Measurements from ENCODE around the gene NOP53.
A peak's percentile ranks its signal among the peaks of the same experiment; 100 is the strongest.
"Not testable (repeated sequence)": the region's sequence is repeated elsewhere in the genome, so short reads cannot be mapped to it uniquely, and the experiment has no call there.

Gene NOP53

DNA sequence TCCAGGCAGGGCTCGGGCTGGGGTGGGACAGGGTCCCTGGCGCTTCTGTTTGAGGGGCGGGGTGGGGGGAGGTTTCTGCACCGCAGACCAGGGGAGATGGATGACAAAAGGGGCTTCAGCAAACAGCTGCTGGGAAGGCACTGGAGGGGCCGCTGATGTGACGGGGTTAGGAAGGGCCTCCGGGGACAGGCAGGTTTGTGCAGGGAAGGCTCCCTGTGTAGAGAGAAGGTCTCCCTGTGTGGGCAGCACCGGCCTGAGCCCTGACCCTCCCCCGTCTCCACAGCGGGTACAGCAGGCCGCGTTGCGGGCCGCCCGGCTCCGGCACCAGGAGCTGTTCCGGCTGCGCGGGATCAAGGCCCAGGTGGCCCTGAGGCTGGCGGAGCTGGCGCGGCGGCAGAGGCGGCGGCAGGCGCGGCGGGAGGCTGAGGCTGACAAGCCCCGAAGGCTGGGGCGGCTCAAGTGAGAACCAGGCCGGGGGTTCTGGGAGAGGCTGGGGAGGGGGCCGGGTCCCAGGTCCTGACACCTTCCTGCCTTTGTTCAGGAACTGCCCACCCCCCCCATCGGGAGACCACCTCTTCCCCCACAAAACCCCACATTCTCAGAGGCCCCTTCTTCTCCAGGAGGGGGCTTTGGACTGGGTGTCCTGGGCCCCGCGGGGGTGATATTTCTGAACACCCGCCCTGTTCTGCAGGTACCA is 9.9 kb downstream of the NOP53 start:
- no peak for DNase-seq

DNA sequence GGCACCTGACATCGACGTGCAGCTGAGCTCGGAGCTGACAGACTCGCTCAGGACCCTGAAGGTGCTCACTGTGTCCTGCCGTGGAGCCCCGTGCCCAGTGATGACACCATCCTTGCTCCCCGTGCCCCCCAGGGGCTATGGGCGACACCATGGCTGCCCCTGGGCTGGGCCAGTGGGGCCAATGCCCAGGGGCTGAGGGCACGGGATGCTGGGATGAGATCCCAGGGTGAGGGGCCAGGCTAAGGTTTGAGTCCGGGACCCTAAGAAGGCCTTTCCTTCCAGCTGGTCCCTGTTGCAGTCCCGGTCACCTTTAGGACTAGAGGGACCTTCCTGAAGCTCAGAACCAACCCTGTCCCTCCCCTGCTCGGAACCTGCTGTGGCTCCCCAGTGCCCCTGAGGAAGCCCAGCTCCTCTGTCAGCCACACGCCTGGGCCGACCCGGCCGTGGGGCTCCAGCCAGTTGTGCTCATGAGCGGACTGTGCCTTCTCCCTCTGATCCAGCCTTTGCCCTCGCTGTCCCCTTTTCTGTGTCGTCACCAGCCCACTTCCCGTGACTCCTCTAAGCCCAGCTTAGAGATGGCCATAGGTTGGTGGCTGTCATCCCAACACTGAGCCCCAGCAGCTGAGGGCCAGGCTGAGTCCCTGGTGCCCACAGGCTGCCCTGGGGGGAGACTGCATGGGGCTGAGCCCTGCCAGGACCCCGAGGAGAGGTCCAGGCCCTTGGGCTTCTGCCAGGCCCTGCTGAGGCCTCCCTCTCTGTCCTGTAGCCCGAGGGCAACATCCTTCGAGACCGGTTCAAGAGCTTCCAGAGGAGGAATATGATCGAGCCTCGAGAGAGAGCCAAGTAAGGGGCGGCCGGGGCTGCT is 10.6 kb downstream of the NOP53 start:
- DNase-seq, result no peak

DNA sequence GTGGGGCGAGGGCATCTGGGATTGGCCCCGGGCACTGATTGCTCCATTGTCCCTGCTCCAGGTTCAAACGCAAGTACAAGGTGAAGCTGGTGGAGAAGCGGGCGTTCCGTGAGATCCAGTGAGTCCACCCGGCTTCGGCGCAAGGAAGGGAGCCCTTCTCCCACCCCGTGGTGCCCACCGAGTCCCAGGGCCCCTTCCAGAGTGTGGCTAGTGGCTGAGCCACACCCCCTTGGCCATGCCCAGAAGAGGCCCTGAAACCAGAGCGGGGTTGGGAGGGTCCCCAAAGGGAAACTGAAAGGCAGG is 11.2 kb downstream of the NOP53 start:
- DNase-seq, result no peak

DNA sequence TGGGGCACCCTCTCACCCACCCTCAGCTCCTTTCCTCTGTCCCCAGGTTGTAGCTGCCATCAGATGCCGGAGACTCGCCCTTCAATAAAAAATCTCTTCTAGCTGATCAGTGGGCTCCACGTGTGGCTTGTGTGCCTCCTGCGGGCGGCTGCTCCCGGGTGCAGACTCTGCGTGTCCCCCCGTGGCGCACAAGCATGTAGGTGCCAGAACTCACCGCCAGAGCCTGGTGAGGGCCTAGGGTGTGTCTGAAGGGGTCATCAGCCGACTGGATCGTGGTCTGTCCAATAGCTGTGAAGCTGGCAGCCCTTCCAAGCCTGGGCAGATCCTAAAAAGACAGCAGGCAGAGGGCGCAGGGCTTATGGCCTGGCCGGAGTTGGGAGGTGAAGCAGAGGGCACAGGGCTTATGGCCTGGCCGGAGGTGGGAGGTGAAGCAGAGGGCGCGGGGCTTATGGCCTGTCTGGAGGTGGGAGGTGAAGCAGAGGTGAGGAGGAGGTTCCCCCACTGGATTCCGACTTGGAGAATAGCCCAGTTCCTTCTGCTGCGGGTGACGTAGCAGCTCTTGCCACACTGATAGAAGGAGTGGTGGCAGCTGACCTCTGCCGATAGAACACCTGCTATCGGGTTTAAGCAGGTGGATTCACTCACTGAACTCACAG is 11.7 kb downstream of the NOP53 start:
- no peak for DNase-seq

DNA sequence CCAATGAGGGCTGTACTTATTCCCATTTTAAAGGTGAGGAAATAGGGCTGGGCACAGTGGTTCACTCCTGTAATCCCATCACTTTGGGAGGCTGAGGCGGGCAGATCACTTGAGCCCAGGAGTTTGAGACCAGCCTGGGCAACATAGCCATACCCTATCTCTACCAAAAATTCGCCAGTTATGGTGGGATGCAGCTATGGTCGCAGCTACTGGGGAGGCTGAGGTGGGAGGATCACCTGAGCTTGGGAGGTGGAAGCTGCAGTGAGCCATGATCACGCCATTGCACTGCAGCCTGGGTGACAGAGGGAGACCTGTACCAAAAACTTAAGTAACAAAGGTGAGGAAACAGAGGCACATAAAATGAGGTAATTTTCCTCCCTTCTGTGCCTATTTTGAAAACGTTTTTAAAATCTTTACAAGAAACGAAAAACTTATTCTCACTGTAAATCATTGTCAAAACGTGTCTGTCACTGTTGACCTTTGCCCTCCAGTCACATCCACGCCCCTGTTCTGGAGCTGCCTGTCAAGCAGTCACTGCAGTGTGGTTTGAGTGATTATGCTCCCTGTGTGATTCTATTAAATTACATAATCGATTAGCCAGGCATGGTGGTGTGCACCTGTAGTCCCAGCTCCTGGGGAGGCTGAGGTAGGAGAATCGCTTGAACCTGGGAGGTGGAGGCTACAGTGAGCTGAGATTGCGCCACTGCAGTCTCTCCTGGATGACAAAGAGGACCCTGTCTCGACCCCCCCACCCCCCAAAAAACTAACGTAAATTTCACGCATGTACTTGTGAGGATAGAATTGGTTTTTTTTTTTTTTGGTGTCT is 12.5 kb downstream of the NOP53 start:
- no peak for DNase-seq

DNA sequence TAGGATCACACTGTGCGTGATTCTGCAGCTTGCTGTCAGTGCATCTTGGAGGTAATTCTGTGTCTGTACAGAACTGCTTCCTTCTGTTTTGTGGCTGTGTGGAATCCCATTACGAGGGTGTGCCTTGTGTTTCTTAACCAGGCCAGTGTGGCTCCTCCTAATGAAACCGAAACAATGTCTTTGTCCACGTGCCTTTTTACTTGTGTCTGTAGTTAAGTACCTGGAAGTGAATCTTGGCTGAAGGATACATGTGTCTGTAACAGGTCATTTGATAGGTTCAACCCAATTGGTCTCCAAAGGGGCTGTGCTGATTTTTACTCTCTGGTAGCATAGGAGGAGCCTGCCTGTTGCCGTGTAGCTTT is 13.1 kb downstream of the NOP53 start:
- no peak for DNase-seq

DNA sequence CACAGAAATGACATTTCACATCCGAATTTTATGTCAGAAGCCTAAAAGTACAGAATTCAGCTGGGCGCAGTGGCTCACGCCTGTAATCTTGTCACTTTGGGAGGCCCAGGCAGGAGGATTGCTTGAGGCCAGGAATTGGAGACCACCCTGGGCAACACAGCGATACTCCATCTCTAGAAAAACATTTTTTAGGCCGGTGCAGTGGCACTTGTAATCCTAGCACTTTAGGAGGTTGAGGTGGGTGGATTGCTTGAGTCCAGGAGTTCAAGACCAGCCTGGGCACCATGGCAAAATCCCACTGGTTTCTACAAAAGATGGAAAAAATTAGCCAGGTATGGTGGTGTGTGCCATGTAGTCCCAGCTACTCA is 15.3 kb downstream of the NOP53 start:
- DNase-seq, result no peak

DNA sequence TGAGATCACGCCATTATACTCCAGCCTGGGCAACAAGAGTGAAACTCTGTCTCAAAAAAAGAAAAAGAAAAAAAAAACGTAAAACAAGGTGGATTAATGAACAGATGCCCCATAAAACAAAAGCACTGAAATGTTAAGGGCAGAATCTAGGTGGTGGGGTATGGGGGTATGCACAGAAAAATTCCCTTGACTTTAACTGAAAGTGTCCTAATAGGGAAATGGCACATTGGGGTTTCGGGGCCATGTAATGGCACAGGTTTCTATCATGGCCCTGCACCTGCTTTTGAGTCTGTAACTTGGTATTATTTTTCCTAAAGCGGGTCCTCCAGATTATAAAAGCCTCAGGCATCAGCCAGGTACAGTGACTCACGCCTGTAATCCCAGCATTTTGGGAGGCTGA is 16.2 kb downstream of the NOP53 start:
- DNase-seq, result no peak

DNA sequence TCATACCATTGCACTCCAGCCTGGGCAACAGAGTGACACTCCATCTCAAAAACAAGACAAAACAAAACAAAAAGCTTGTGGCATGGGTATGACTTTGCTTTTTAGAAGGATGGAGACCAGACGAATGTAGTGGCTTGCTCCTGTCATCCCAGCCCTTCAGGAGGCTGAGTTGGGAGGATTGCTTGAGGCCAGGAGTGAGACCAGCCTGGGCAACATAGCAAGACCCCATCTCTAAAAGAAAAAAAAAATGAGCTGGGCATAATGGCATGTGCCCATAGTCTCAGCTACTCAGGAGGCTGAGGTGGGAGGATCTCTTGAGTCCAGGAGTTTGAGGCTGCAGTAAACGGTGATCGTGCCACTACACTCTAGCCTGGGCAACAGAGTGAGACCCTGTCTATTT is 16.8 kb downstream of the NOP53 start:
- DNase-seq, result no peak

DNA sequence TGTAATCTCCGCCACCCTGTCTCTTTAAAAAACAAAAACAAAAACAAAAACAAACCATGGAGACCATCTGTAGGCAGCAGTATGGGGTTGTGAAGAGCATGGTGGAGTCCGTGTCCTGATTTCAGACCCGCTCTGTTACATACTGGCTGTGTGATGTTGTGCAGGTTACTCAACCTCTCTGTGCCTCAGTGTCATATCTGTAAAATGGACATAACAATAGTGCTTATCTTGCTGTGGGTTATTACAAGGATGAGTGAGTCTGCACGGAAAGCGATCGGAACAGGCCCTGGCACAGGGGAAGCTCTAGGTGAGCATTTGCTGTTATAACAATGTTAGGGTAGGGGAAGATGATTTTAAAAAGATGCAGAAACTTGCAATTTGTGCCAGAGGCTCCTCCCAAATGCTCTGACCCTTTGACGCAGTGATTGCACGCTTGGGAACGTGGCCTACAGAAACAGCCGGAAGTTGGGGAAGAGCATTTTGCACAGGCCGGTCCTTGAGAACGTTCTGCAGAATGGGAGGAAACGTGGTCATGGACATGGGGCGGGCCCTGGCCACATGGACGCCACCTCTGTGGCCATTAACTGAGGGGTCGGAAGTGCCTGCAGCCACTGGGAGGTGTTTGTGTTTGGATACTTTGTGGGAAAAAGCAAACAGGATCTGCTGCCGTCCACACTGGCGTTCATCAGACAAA is 17.4 kb downstream of the NOP53 start:
- DNase-seq, result no peak

DNA sequence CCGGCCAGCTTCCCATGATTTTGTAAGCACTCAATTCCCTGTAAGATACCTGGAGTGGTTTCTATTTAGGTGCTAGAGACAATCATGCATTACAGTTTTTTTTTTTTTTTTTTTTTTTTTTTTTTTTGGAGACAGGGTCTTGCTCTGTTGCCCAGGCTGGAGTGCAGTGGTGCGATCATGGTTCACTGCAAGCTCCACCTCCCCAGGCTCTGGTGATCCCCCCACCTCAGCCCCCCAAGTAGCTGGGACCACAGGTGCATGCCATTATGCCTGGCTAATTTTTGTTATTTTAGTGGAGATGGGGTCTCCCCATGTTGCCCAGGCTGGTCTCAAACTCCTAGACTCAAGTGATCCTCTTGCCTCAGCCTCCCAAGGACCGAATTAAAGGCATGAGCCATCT is 19.4 kb downstream of the NOP53 start:
- DNase-seq, result not testable (repeated sequence)

DNA sequence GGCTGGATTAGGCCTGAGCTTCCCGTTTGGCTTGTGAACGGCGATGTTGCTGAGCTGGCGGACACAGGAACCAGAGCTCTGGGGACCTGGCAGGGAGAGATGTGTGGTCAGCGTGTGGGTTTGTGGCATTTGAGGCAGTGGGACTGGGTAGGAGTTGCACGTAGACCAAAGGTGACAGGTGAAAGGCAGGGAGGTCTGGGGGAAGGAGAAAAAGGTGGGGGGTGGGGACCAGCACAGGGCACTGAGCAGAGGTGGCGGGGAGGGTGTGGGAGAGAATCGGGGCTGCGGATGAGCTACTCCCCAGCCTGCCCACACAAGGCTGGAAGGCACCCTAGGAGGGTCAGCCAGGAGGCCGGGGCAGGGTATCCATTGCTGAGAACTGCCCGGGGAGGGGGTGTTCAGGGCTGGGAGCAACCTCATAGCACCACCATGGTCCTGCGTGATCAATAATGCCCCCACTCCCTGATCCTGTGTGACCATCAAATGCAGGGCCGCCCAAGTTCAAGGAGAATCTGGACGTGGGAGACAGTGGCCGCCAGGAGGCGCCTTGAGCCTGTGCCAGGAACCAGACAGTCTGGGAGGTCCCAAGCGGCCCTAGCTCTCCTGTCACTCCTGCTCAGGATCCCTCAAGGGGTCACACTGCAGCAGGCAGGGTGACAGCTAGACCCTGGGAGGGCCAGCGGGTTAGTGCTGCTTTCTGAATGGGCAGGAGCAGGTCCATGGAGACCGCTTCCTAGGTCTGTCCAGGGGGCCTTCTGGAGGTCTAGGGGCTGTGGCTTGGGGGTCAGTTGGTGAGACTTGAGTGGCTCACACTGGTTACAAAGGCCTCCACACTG is 20.4 kb downstream of the NOP53 start:
- peak; percentile 22 for DNase-seq

DNA sequence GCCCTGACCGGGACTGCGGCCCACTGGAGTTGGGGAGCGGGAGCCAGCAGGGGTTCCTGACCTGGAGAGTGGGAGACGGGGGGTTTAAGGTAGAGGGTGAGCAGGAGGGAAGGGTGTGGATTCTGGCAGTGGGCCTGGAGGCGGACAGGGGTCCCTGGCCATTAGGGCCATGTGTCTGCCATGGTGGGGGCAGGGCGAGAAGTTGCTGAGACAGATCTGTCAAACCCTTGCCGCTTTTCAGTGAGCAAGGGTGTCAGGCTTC is 20.9 kb downstream of the NOP53 start:
- DNase-seq, result no peak

DNA sequence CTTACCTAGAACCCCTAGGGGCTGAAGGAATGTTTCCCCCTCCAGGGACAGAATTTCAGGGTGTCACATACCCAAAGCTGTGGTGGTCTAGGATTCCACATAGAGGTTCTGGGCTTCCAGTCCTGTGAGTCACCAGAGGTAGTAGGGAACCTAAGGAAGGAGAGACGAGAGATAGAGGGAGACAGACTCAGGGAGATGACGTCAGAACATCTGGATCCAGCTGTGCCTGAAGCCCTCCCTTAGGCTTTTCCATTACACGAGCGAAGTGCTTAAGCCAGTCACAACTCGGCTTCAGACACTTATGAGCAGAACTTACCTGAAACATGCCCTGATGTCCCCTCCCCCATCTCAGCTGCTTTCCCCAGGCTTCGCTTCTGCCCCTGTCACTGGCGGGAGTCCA is 21.3 kb downstream of the NOP53 start:
- DNase-seq, result no peak

DNA sequence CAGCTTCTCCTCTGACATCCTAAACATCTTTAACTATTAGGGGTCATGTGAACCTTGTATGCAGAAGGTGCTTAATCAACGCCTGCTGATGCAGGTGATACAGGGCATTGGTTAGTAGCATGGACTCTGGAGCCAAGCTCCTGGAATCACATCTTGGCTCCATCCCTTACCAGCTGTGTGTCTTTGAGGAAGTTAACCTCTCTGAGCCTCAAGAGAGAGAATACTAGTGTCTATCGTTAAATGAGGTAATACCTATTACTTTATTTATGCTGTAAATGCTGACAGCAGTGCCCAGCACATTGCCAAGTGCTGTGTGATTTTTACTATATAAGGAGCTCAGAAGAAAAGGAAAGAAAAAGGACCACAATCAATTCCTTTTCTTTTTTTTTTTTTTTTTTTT is 22.0 kb downstream of the NOP53 start:
- no peak for DNase-seq

DNA sequence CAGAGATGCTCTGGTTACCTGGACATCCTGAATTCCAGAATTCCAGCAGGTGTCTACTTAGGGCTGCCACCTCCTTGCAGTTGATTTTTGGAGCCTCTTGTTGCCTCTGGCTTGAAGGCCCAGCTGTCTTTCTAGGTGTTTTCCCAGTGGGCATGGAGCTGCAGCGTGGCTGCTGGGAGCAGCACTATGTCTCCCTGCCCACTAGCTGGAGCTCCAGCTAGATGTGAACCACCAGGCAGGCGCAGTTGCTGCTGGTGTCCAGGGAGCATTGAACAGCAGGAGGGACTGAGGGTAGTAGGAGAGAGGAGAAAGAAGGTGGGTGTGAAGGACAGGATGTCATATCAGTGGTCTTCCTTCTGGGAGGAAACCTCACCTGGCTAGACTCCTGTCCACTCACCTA is 23.3 kb downstream of the NOP53 start:
- no peak for DNase-seq

DNA sequence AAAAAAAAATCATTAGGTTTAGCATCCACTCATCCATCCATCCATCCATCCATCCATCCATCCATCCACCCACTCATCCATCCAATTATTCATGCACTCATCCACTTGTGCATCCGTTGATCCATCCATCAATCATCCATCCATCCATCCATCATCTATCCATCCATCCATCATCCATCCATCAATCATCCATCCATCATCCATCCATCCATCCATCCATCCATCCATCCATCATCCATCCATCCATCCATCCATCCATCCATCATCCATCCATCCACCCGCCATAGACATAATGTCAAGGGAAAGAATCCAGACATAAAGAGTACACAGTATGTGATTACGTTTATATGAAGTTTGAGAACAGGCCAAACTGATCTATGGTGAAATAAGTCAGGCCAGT is 24.2 kb downstream of the NOP53 start:
- no peak for DNase-seq

DNA sequence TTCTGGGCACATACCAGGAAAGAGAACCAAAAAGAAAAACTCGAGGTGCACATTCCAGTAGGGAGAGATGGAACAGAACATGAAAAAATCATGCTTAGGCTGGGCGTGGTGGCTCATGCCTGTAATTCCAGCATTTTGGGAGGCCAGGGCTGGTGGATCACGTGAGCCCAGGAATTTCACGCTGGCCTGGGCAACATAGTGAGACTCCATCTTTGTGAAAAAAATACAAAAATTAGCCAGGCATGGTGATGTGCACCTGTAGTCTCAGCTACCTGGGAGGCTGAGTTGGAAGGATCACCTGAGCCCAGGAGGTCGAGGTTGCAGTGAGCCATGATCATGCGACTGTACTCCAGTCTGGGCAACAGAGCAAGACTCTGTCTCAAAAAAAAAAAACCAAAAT is 25.9 kb downstream of the NOP53 start:
- DNase-seq, result not testable (repeated sequence)

DNA sequence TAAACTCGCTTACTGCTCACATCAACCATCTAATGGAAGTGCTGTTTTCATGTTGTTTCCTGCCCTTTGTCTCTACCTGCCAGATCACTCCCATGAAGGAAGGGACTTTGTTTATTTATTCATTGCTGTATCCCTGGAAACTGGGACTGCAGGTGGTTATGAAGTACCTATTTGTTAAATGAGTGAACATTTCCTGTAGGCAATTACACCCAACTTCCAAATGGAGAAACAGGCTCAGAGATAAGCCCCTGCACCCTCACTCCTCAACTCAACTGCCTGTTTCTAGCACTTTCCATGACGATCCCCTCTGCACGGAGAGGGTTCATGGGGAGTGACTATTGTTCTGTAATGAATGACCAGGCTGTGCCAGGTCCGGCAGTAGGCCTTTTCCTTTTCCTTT is 31.2 kb downstream of the NOP53 start:
- DNase-seq, result no peak

DNA sequence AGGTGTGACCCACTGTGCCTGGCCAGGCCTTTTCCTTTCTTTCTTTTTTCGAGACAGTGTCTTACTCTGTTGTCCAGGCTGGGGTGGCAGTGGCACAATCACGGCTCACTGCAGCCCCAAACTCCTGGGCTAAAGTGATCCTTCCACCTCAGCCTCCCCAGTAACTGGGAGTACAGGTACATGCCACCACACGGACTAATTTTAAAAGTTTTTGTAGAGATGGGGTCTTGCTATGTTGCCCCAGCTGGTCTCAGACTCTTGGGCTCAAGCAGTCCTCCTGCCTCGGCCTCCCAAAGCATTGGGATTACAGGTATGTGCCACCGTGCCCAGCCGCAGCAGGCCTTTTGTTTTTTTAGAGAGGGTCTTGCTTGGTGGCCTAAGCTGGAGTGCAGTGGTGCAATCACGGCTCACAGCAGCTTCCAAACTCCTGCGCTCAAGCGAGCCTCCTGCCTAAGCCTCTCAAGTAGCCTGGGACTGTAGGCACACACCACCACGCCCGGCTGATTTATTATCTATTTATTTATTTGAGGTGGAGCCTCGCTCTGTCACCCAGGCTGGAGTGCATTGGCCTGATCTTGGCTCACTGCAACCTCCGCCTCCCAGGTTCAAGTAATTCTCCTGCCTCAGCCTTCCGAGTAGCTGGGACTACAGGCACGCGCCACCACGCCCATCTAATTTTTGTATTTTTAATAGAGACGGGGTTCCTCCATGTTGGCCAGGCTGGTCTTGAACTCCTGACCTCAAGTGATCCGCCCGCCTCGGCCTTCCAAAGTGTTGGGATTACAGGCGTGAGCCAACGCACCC is 32.1 kb downstream of the NOP53 start:
- DNase-seq, result not testable (repeated sequence)

Measured in GDM1 (cell line).